A549 treated with CpdA at 1 μM for 4 hours (cell line): ENCODE measurements around the gene GPA33. TPM values are rescaled to one million over a fixed set of nuclear protein-coding genes. Genes with fewer than 3 reads are reported as not detected.

Source experiments
- total RNA-seq: library from RNA; stranded (reverse); fragments of 200-300 nt; extraction: Qiagen RNA extraction; gene quantifications from 5 replicates; pipeline ENCODE4 v1.2.3, GENCODE V29; 2022; ENCODE audit warnings: low read depth

GPA33 gene
- total RNA-seq: not detected in 5 replicates

GRCh38 chr1:167090314-167090942 lies at the start of gene GPA33:
GPA33 (minus strand) TSS chr1:167090377; CDS start chr1:167090287, 90 bp downstream.

GRCh38 chr1:167093846-167094516 lies 3.8 kb upstream of the GPA33 start, which contains the start of gene STYXL2:
STYXL2 (plus strand) TSS chr1:167094075; CDS start chr1:167094850, 775 bp downstream.

Other genes starting within 250 kb of the GPA33 start
- gene TADA1, start 214.1 kb downstream of the GPA33 start, total RNA-seq: 12.0 to 14.3 TPM (median 12.7 TPM) in 5 replicates
- 0.02 to 0.14 TPM in 2 of 5 replicates, not detected in the others for gene ILDR2, start 114.8 kb downstream of the GPA33 start, total RNA-seq
- not detected in 5 replicates for gene MAEL, start 101.1 kb downstream of the GPA33 start, total RNA-seq
- gene STYXL2, start 3.7 kb upstream of the GPA33 start, total RNA-seq: not detected in 5 replicates
- 3.0 to 5.4 TPM (median 3.4 TPM) in 5 replicates for gene POU2F1, start 130.5 kb upstream of the GPA33 start, total RNA-seq